Mucosa of descending colon (tissue), 3 donors: Measurements from ENCODE around the gene NEU1. TPM values are rescaled to one million over a fixed set of nuclear protein-coding genes. Genes with fewer than 3 reads are reported as not detected.

Source experiments
- ATAC-seq: fragments of 200-7000 bp; cut with Tn5 transposase; one replicate; pipeline ENCODE4 v1.9.1; 2020; ENCODE audit warnings: mild to moderate bottlenecking, moderate library complexity
- DNase-seq, 3 donors: peaks; one replicate each; pipeline ENCODE4 v3.0.0-alpha.2; 2020
- H3K36me3 ChIP-seq: fragments of 200-600 bp; one replicate; pipeline ENCODE4 v1.8.0; 2021; ENCODE audit warnings: low read depth, mild to moderate bottlenecking
- H3K4me1 ChIP-seq: fragments of 200-600 bp; one replicate; pipeline ENCODE4 v1.8.0; 2021; ENCODE audit warnings: low read depth, mild to moderate bottlenecking
- H3K4me3 ChIP-seq: fragments of 200-600 bp; one replicate; pipeline ENCODE4 v1.8.0; 2021; ENCODE audit warnings: mild to moderate bottlenecking
- H3K9me3 ChIP-seq: fragments of 200-600 bp; one replicate; pipeline ENCODE4 v1.8.0; 2021; ENCODE audit warnings: mild to moderate bottlenecking
- CTCF ChIP-seq: fragments of 200-600 bp; IDR thresholded peaks from one replicate; pipeline ENCODE4 v1.8.0; 2022; ENCODE audit warnings: antibody characterized with exemption, mild to moderate bottlenecking
- intact Hi-C, 2 donors: fragments of 100-400 bp; cut with DNase I in 1 of 2; cut with micrococcal nuclease in 1 of 2; formaldehyde crosslinking; loops; one replicate each; pipeline versions ENCODE4 v1.11.0 to v1.11.1; 2022; cut with DNase I, micrococcal nuclease
- total RNA-seq, 3 donors: library from RNA; stranded (reverse); fragmentation: NEBNext Ultra II Directional in 2 of 3; extraction: Animal tissue kit (Norgen Biotek cat#: 25700) in 2 of 3; gene quantifications; one replicate each; pipeline versions ENCODE4 v1.2.1 to v1.2.4, GENCODE V29; 2021 to 2023
- donor health status: DM: no; HTN: no; CAD: no; lungs with moderate emphysema.
- donor health status: DM: no; HTN: no; CAD: no.
- donor health status: DM: no; HTN: yes; CAD: no.

NEU1 gene
- total RNA-seq, 3 donors from 2014 or later, result 44.0 to 65.7 (median 45.0) TPM

- Histone ChIP-seq H3K36me3 (peaks cover 3% of the 10 kb centered on the region), H3K4me3 (peak overlapping the region; percentile 26), H3K9me3 (no peaks in the 10 kb centered on the region), H3K4me1 (peaks cover 26% of the 10 kb centered on the region)
- ATAC-seq, result peak; percentile 12
- no peak for TF ChIP-seq CTCF
- DNase-seq, result peak; percentile 74 to 84 (median 81)
- intact Hi-C loops, result loop anchor here in 1 of 2 donors (10.0 kb wide), 1 partner anchor 53 kb away; the partner anchor contains the start of genes NELFE and SKIC2
These were observed 38.9 kb upstream of the NEU1 start for GRCh38 chr6:31901415-31901952.

- intact Hi-C loops, result loop anchor here in 1 of 2 donors (10.0 kb wide), 1 partner anchor 54 kb away; the partner anchor contains the start of genes NELFE and SKIC2
- Histone ChIP-seq H3K9me3 (no peaks in the 10 kb centered on the region), H3K4me1 (peaks cover 29% of the 10 kb centered on the region), H3K4me3 (no peak overlapping the region), H3K36me3 (peaks cover 3% of the 10 kb centered on the region)
- no peak for TF ChIP-seq CTCF
- ATAC-seq, result no peak
- DNase-seq, result peak in 2 of 3 donors; percentile 29 to 74
These were observed 38.3 kb upstream of the NEU1 start for GRCh38 chr6:31900917-31901414.

GRCh38 chr6:31899882-31900722 is 37.5 kb upstream of the NEU1 start:
- no peak for ATAC-seq
- Histone ChIP-seq H3K4me1 (peaks cover 29% of the 10 kb centered on the region), H3K36me3 (peaks cover 3% of the 10 kb centered on the region), H3K9me3 (no peaks in the 10 kb centered on the region), H3K4me3 (no peak overlapping the region)
- TF ChIP-seq CTCF, result no peak
- intact Hi-C loops, result loop anchor here in 1 of 2 donors (10.0 kb wide), 1 partner anchor 55 kb away; the partner anchor contains the start of genes NELFE and SKIC2
- no peak for DNase-seq

- no peak for ATAC-seq
- Histone ChIP-seq H3K9me3 (no peaks in the 10 kb centered on the region), H3K36me3 (peaks cover 3% of the 10 kb centered on the region), H3K4me1 (peaks cover 29% of the 10 kb centered on the region), H3K4me3 (no peak overlapping the region)
- no peak for DNase-seq
- intact Hi-C loops, result no loop called here
- TF ChIP-seq CTCF, result no peak
These were observed 36.6 kb upstream of the NEU1 start for GRCh38 chr6:31899215-31899614.

- peak in 1 of 3 donors; percentile 67 for DNase-seq
- H3K36me3 ChIP-seq, result peaks cover 3% of the 10 kb centered on the region
- no peaks in the 10 kb centered on the region for H3K9me3 ChIP-seq
- TF ChIP-seq CTCF, result no peak
- peaks cover 29% of the 10 kb centered on the region for H3K4me1 ChIP-seq
- ATAC-seq, result peak; percentile 49
- H3K4me3 ChIP-seq, result peak overlapping the region; percentile 84
- intact Hi-C loops, result no loop called here
These were observed 35.9 kb upstream of the NEU1 start for GRCh38 chr6:31898383-31899011.
